AG09319 (cell line): ENCODE results near the gene CRACR2B.

Source experiments
- DNase-seq: peaks from one replicate; pipeline ENCODE4 v3.0.0-alpha.2; 2010; ENCODE audit warnings: low read depth; ENCODE audit errors: extremely low read depth
- CTCF ChIP-seq: IDR thresholded peaks from 2 replicates; pipeline ENCODE4 v1.5.1; 2011; ENCODE audit warnings: low read depth, mild to moderate bottlenecking, inconsistent platforms, low read length, moderate library complexity

CRACR2B gene

GRCh38 chr11:809287-810039 is 18.3 kb upstream of the CRACR2B start, which contains the start of gene RPLP2:
TSS of gene RPLP2 (plus strand) at chr11:809967. CDS start at chr11:810235, 268 bp downstream.
- no peak for TF ChIP-seq CTCF
- peak; percentile 94 for DNase-seq

GRCh38 chr11:810040-810567 is 17.6 kb upstream of the CRACR2B start:
- no peak for TF ChIP-seq CTCF

GRCh38 chr11:811446-812245 is 16.1 kb upstream of the CRACR2B start:
- no peak for DNase-seq

More at GRCh38 chr11:810040-810567, 17.6 kb upstream of the CRACR2B start:
- no peak for DNase-seq

GRCh38 chr11:812390-812789 is 15.3 kb upstream of the CRACR2B start:
- no peak for TF ChIP-seq CTCF
- DNase-seq: no peak

More at GRCh38 chr11:811446-812245, 16.1 kb upstream of the CRACR2B start:
- peak; percentile 4 for TF ChIP-seq CTCF

GRCh38 chr11:813072-813455 is 14.7 kb upstream of the CRACR2B start:
- no peak for TF ChIP-seq CTCF
- DNase-seq: no peak

GRCh38 chr11:813456-814096 is 14.1 kb upstream of the CRACR2B start:
- DNase-seq: no peak

More at GRCh38 chr11:813456-814096, 14.1 kb upstream of the CRACR2B start:
- TF ChIP-seq CTCF: no peak
